NB4 (cell line): ENCODE data around the gene ARL14.

Experiments used
- POLR2A ChIP-seq: IDR thresholded peaks from 2 replicates; pipeline ENCODE4 v1.6.1; 2011; ENCODE audit warnings: mild to moderate bottlenecking; ENCODE audit not compliant: insufficient read length; ENCODE audit errors: extremely low read depth
- TF ChIP-seq, protein P1 (sequence below): IDR thresholded peaks from one replicate; pipeline ENCODE4 v1.5.1; 2012; ENCODE audit warnings: low read depth, low read length

DNA sequence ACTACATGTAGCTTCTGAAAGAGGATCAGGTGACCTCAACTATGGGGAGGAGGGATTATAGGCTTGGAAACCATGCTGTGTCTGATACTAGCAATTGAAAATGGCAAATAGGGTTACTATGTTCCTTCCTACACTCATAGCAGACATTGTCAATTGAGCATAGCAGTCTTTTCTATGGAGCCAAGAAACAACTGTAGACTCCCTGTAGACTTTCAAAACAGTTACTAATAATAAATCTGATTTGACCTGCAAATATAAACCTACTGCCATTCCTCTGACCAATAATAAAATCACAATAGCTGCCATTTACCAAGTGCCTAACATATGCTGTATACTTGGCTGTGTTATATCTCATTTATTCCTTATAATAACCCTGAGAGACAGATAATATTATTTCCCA is 8.5 kb upstream of the ARL14 start:
- TF ChIP-seq, protein P1, sequence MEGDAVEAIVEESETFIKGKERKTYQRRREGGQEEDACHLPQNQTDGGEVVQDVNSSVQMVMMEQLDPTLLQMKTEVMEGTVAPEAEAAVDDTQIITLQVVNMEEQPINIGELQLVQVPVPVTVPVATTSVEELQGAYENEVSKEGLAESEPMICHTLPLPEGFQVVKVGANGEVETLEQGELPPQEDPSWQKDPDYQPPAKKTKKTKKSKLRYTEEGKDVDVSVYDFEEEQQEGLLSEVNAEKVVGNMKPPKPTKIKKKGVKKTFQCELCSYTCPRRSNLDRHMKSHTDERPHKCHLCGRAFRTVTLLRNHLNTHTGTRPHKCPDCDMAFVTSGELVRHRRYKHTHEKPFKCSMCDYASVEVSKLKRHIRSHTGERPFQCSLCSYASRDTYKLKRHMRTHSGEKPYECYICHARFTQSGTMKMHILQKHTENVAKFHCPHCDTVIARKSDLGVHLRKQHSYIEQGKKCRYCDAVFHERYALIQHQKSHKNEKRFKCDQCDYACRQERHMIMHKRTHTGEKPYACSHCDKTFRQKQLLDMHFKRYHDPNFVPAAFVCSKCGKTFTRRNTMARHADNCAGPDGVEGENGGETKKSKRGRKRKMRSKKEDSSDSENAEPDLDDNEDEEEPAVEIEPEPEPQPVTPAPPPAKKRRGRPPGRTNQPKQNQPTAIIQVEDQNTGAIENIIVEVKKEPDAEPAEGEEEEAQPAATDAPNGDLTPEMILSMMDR = no peak
- TF ChIP-seq POLR2A = no peak
